Non-pigmented ciliary epithelial cell (primary cell): ENCODE data around the gene TMEM123.
"Not testable (repeated sequence)": the region's sequence is repeated elsewhere in the genome, so short reads cannot be mapped to it uniquely, and the experiment has no call there.

Experiments
- DNase-seq: peaks from one replicate; pipeline ENCODE4 v3.0.0-alpha.2; 2010; ENCODE audit warnings: low read depth

TMEM123 gene

GRCh38 chr11:102391549-102392237 is 60.9 kb downstream of the TMEM123 start:
- DNase-seq = no peak

- no peak for DNase-seq
Measured at GRCh38 chr11:102390667-102391465, 61.7 kb downstream of the TMEM123 start.

DNA sequence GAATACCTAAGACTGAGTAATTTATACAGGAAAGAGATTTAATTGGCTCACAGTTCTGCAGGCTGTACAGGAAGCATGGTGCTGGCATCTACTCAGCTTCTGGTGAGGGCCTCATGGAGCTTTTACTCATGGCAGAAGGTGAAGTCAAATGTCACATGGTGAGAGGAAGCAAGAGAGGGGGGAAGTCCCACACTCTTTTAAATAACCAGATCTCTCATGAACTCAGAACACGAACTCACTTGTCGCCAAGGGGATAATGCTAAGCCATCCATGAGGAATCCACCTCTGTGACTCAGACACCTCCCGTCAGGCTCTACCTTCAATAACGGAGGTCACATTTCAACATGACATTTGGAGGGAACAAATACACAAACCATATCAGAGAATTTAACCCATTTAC is 63.3 kb downstream of the TMEM123 start:
- no peak for DNase-seq

GRCh38 chr11:102387043-102387781 is 65.4 kb downstream of the TMEM123 start:
- no peak for DNase-seq

GRCh38 chr11:102386136-102386734 is 66.3 kb downstream of the TMEM123 start:
- DNase-seq = no peak

GRCh38 chr11:102385085-102386007 is 67.2 kb downstream of the TMEM123 start:
- no peak for DNase-seq

DNA sequence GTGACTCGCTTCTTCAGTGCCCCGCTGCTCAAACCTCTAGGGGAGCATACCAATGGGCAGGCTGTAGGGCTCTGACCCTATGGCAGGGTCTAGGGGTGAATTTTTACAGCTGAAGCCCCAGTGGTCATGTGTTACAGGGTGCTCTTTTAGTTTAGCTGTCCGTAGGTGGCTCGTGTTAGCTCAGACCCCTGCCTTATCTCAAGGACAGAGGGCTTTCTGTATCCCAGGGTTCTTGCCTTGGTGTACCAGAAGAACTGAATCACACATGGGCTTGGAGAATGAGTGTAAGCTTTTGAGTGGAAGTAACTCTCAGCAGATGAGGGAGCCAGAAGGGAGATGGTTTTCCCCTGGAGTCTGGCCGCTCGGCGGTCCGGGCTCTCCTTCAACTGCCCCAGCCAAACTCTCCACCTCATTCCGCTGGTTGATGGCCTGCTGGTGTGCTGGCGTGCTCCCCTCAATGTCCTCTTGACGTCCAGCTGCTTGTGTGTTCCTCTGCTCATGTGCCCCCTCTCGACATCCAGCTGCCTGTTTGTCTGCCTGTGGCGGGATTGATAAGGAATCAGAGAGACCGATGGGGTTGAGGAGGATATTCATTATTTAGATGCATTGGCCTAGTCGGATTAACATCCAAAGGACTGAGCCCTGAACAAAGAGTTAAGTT is 68.0 kb downstream of the TMEM123 start:
- DNase-seq = no peak

- no peak for DNase-seq
Measured at GRCh38 chr11:102383839-102384238, 68.7 kb downstream of the TMEM123 start.

DNA sequence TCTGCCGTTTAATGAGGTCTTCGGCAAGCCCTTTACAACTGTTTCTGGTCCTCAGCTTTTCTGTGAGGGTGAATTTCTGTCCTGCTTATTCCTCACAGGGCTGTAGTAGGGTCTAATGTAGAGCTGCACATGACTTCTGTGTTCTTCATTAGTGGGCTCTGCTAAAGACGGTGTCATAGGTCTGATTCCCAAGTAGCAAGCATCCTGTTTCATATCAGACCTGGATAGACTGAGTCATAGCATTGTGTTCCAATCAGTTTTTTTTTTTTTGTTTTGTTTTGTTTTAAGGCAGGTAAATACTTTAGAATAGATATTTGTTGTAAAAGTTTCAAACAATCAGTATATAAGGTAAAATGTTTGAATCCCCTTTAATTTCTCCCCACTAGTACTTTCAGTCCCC is 70.2 kb downstream of the TMEM123 start:
- DNase-seq = no peak

GRCh38 chr11:102378818-102379217 is 73.7 kb downstream of the TMEM123 start:
- DNase-seq = no peak

DNA sequence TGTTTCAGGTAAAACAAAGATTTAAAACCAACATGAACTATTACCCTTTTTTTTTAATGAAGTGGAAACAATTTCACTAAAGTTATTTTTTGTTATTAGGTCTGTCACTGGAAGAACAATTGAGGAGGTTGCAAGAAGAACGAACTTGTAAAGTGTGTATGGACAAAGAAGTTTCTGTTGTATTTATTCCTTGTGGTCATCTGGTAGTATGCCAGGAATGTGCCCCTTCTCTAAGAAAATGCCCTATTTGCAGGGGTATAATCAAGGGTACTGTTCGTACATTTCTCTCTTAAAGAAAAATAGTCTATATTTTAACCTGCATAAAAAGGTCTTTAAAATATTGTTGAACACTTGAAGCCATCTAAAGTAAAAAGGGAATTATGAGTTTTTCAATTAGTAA is 74.7 kb downstream of the TMEM123 start:
- no peak for DNase-seq

DNA sequence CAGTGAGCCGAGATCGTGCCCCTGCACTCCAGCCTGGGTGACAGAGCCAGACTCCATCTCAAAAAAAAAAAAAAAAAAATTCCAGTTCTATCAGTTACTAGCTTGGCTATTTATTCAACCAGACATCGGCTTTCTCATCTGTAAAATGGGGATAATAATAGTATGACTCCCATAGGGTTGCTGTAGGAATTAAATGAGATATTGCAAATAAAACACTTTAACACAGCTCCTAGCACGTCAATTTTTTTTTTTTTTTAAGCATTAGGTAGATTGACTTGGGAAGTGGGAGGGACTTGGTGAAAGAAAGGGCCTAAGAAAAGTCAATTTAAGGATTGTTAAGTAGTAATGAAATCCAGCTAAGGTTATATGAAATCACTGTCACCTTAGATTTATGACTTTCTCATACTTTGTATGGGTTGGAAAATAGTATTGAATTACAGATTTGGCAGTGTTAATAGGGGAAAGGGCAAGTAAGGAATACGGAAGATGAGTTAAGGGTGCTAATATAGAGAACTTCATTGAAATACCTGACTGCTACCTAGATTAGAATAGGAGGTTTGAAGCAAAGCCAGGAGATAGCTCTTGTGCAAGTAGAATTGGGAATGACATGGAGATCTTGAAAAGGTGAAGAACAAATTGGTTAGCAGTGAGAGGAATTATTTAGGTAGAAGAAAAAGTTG is 76.7 kb downstream of the TMEM123 start:
- DNase-seq = no peak

DNA sequence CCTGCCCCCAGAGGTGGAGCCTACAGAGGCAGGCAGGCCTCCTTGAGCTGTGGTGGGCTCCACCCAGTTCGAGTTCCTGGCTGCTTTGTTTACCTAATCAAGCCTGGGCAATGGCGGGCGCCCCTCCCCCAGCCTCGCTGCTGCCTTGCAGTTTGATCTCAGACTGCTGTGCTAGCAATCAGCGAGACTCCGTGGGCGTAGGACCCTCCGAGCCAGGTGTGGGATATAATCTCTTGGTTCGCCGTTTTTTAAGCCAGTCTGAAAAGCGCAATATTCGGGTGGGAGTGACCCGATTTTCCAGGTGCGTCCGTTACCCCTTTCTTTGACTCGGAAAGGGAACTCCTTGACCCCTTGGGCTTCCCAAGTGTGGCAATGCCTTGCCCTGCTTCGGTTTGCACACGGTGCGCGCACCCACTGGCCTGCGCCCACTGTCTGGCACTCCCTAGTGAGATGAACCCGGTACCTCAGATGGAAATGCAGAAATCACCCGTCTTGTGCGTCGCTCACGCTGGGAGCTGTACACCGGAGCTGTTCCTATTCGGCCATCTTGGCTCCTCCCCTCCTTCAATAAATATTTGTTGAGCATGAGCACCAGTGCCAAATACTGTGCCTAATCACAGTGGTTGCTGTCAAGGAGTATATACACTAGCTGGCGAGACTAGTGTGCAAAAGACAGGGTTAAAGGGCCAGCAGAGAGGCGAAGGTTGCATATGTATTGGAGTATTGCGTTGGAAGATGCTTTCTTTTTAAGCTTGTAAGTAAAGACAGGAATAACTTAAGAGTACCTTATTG is 77.7 kb downstream of the TMEM123 start:
- DNase-seq = not testable (repeated sequence)

GRCh38 chr11:102368472-102368871 is 84.1 kb downstream of the TMEM123 start:
- no peak for DNase-seq

DNA sequence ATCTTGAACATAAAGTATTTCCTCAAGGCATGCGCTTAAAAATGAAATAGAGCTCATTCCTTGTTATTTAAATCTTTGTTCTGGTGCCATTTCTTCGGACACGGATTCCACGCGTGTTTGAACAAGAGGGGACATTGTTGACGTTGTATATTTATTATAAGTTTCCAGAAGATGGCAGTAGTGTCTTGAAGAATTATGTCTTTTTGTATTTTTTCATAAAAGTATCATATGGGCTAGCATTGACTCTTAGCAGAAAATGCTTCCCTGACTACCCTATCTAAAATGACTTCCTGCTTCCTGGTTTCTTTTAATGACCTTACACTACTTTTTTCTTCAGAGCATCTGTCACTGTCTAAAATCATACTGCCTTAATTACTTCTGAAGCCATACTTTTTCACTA is 85.2 kb downstream of the TMEM123 start:
- DNase-seq = no peak

DNA sequence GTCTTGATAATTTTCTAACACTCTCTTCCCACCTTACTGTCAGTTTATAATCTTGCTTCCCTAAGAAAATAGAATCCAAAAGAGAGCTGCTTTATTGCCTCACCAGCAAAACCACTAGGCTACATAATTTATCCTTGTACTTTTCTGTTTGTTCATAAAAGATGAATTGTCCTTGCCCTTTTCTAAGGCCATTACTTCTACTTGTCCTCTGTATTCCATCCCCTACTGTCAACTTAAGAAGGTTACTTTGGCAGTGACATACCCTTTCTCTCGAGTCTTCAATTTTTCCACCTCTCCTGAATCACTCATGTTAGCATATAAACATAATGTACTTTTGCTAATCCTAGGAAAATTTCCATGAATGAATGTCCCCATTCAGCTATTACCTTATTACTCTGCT is 87.6 kb downstream of the TMEM123 start:
- DNase-seq = no peak

- no peak for DNase-seq
Measured at GRCh38 chr11:102361086-102362031, 91.2 kb downstream of the TMEM123 start.

DNA sequence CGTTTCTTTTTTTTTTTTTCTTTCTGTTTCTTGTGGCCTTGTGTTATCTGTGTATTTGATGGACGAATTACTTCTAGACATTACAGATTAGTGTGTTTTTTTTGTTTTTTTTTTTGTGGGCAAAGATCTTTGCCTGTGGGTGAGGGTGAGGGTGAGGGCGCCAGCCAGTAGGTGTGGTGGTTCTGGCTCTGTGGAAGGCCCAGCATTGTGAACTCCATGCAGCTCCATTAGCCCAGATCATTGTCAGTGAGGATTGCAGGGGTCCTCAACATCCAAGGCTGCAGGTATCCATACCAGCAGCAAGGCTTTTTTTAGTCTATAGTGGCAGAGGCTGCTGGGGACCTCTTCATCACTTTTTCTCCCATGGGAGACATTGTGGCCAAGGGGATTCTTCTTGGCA is 91.9 kb downstream of the TMEM123 start:
- DNase-seq = no peak
